HG02885 (cell line): Measurements from ENCODE around the gene DES.

ENCODE experiments used
- ATAC-seq: cut with Tn5 transposase; IDR thresholded peaks from one replicate; pipeline ENCODE4 v1.9.1; 2021; ENCODE audit warnings: mild to moderate bottlenecking; ENCODE audit not compliant: unreplicated experiment, poor library complexity

DES gene

DNA sequence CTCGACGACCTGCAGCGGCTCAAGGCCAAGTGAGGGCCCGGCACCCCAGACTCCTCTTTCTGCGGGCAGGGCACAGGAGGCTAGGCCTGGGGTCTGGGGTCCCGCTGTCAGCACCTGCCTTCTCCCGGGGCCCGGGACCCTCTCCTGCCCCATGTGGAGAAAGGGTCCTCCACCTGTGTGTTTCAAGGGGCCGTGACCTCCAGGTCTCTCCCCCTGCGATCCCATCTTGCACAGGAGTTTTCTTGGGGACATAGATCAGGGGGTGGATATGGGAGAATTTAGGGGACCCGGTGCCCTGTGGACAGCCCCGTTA, 791 bp downstream of the DES start:
- ATAC-seq = no peak

DNA sequence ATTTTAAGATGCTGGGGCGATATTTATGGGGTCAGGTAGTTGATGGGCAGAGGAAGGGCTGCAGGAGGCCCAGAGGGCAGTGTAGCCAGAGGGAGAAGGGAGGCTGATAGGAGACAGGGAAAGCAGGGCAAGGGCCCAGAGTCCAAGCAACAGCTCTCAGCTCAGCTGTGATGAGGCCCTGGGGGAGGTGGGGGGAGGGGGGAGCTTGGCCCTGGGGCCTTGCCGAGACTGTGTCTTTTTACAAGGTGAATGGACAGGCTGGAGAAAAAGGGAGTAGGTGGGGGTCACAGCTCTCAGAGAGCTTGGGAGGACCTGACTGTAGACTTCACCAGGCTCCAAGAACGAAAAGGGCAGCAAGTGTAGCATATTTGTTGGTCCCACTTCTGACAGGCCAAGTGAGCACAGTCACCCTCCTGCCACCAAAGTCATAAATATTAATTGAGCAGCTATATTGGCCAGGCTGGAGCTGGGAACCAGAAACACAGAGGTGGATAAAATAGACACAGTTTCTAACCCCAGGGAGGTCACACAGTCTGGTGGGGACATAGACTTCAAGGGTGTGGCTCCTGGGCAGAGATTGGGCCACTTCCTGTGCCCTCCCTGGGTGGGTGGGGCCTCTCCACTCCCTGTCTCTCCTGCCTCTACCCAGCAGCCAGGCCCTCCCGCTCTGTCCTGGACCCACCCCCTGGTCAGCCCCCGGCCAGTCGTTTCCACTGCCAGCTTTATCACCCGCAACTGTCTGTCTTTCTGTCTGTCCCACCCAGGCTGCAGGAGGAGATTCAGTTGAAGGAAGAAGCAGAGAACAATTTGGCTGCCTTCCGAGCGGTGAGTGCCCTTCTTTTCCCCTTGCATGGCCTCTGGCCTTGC, 1.4 kb downstream of the DES start:
- ATAC-seq = no peak

DNA sequence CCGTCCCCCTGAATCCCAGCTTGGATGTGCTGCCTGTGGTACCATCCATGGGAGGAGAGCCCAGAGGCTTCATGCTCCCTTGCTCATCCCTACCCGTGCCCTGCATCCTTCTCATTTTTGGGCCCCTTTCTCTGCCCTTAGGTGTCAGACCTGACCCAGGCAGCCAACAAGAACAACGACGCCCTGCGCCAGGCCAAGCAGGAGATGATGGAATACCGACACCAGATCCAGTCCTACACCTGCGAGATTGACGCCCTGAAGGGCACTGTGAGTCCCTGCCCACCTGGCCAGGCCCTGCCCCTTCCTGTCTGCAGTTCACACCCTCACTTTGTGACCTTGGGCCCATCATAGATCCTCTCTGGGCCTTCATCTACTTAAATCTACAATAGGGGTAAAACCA, 2.5 kb downstream of the DES start:
- no peak for ATAC-seq

- no peak for ATAC-seq
These were observed 3.1 kb downstream of the DES start for GRCh38 chr2:219421323-219421722.

- ATAC-seq = no peak
These were observed 4.9 kb downstream of the DES start for GRCh38 chr2:219422952-219423534.

- no peak for ATAC-seq
These were observed 5.6 kb downstream of the DES start for GRCh38 chr2:219423652-219424377.

- ATAC-seq = no peak
These were observed 7.3 kb downstream of the DES start for GRCh38 chr2:219425238-219426067.

- ATAC-seq = no peak
These were observed 7.9 kb downstream of the DES start for GRCh38 chr2:219426068-219426443.

GRCh38 chr2:219426534-219427136, 8.5 kb downstream of the DES start:
- no peak for ATAC-seq

GRCh38 chr2:219428469-219428868, 10.3 kb downstream of the DES start:
- ATAC-seq = no peak

DNA sequence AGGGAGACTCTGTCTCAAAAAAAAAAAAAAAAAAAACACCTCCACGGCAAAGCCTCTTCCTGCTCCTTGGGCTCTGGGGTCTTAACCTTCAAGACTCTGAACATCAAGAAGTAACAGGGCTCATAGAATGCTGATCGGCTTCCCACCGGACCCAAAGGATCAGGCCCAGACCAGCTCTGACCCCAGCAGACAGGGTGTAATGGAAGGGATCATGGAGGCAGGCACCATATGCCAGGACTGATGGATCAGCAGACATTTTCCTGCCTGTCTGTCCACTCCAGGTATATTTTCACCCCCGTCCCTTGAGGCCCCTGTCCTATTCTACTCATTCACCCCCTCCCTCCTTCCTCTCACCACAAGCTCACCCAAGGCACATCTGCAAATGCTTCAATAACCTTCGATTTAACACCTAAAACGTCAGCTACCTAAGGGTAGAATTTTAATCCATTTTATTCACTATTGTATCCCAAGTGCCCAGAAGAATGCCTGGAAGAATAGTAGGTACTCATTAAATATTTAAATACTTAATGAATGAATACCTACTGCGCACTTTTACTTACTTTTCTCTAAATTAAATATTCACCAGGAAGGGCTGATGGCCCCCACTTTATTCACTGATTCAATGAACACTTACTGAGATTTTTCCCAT, 11.9 kb downstream of the DES start:
- no peak for ATAC-seq

DNA sequence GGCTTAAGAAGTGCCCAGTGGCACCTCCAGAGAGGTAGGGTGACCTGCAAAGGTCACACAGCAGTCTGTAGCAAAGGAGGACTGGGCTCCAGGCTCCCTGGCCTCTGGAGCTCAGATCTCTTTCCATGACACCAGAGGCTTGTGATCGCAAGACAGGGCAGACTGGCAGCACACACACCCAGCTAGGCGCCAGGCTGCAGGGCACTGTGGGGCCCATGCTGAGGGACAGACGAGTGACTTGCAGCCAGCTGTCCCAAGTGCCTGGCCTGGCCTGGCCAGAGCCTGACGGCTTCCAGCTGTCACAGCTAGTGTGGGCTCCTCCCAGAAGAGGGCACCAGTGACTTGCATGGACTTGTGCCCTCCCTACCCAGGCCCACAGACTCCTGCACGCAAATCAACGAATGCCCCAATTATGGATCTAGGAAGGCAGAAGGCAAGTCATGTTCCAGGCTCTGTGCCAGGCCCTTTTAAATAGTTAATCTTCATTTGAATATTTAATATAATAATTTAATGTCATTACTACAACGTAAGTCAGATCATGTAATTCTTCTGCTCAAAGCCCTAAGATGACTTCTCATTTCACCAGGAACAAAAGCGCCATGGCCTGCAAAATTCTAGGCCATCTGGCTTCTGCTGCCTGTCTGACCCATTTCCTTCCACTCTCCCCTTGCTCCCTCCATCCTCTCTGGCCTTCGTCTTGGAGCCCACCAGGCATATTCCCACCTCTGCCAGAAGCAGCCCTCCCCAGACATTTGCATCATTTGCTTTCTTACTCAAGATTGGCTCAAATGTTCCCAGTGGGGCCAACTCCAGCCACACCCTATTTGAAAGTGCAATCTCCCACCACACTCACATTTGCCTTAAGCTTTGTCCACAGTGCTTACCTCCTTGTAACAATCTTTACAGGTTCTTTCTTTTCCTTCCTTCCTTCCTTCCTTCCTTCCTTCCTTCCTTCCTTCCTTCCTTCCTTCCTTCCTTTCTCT, 12.7 kb downstream of the DES start:
- no peak for ATAC-seq

DNA sequence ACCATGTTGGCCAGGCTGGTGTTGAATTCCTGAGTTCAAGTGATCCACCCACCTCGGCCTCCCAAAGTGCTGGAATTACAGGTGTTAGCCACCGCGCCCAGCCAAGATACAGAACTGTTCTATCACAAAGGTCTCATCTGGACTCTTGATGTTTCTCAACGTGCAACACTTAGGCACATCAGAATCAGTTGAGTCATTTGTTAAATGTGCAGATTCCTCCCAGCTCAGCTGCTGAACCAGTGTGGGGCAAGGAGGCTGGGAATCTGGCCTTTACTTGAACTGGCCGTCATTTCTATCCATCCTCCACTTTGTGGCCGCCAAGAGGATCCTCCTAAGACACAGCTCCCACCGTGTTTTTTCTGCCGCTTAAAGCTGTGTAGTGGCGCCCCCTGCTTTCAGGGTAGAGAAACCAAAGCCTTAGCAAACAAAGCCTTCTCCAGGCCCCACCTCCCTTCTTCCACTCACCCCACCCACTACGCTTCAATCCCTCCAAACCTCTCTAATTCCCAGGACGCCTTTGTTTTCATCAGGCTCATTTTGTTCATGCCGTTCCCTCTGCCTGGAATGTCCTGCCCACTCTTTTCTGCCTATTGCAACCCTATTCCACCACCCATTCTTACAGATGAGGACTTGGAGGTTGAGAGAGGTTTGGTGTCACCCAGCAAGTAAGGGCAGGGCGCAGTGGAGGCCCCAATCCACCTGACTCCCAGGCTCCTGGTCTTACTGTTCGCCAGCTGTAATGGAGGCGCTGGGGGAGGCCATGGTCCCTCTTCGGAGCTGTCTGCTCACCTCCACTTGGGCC, 15.7 kb downstream of the DES start:
- ATAC-seq = no peak

GRCh38 chr2:219434468-219434717, 16.2 kb downstream of the DES start:
- no peak for ATAC-seq

DNA sequence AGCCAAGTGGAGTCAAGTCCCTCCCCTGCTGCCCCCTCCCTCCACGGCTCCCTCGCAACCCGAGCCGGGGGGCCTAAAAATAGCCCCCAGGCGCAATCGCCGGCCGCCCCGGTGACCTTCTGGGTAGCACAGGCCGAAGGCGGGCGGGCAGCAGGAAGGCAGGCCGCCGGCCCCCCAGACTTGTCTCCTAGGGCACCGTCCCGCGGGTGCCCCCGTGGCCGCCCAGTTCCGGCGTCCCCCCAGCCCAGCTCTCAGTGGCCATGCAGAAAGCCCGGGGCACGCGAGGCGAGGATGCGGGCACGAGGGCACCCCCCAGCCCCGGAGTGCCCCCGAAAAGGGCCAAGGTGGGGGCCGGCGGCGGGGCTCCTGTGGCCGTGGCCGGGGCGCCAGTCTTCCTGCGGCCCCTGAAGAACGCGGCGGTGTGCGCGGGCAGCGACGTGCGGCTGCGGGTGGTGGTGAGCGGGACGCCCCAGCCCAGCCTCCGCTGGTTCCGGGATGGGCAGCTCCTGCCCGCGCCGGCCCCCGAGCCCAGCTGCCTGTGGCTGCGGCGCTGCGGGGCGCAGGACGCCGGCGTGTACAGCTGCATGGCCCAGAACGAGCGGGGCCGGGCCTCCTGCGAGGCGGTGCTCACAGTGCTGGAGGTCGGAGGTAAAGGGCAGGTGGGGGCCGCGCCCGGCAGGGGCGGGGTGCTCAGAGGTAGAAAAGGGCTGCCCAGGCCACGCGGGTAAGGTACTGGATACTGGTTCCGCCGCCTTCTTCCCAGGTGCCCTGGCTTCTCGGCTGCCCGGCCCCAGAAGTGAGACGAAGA, 16.7 kb downstream of the DES start, which contains the start of gene SPEG:
Gene SPEG, plus strand, starts transcription at position 126 of the 808 bp plus-strand sequence. Its CDS starts 135 bp downstream, at position 261.
- no peak for ATAC-seq

DNA sequence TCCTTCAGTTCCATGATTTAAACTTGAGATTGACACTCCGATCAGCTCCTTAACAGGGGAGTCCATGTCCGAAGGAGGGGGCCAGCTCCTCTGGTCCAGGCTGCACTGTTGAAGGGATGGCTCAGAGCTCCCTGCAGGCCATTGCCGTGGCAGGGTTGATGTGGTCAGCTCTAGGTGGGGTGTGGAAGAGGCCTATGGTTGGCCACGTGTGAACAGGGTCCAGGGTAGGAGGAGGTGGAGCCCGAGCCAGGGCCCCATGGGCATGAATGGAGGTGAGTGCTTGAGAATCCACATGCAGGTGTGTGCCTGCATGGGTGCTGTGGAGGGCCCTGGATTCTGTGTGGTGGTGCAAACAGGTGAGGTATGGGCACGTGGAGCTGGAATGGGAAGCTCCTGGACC, 17.5 kb downstream of the DES start:
- ATAC-seq = no peak

GRCh38 chr2:219436491-219436890, 18.3 kb downstream of the DES start:
- no peak for ATAC-seq
